Stimulated activated CD4-positive, alpha-beta T cell treated with anti-CD3 and anti-CD28 coated beads, Interleukin-4, amount 100 ng/mL, for 48 hours (primary cell): ENCODE results near the gene ETV4.

Source experiments
- DNase-seq, 2 donors: peaks; one replicate each; pipeline ENCODE4 v3.0.0-alpha.2; 2020; ENCODE audit warnings: low read depth in 2 of 2

The ETV4 gene

GRCh38 chr17:43572368-43572980, 26.3 kb upstream of the ETV4 start:
- no peak for DNase-seq

- DNase-seq: no peak
Measured at GRCh38 chr17:43570518-43570928, 24.4 kb upstream of the ETV4 start.

- no peak for DNase-seq
Measured at GRCh38 chr17:43568506-43569082, 22.5 kb upstream of the ETV4 start.

GRCh38 chr17:43563600-43564594, 17.8 kb upstream of the ETV4 start:
- no peak for DNase-seq

GRCh38 chr17:43562679-43563599, 16.8 kb upstream of the ETV4 start:
- DNase-seq: no peak

- DNase-seq: no peak
Measured at GRCh38 chr17:43560461-43561427, 14.6 kb upstream of the ETV4 start.

- DNase-seq: no peak
Measured at GRCh38 chr17:43559161-43559816, 13.1 kb upstream of the ETV4 start.

- no peak for DNase-seq
Measured at GRCh38 chr17:43558805-43559160, 12.6 kb upstream of the ETV4 start.

GRCh38 chr17:43556292-43556691, 10.2 kb upstream of the ETV4 start:
- DNase-seq: no peak

- DNase-seq: no peak
Measured at GRCh38 chr17:43554857-43555256, 8.7 kb upstream of the ETV4 start.

- DNase-seq: no peak
Measured at GRCh38 chr17:43553573-43553972, 7.4 kb upstream of the ETV4 start.

- DNase-seq: no peak
Measured at GRCh38 chr17:43552229-43552837, 6.2 kb upstream of the ETV4 start.

- DNase-seq: no peak
Measured at GRCh38 chr17:43550754-43551153, 4.6 kb upstream of the ETV4 start.

- no peak for DNase-seq
Measured at GRCh38 chr17:43549496-43549895, 3.4 kb upstream of the ETV4 start.

- DNase-seq: no peak
Measured at GRCh38 chr17:43548689-43549379, 2.7 kb upstream of the ETV4 start.

- no peak for DNase-seq
Measured at GRCh38 chr17:43547659-43548256, 1.6 kb upstream of the ETV4 start.

GRCh38 chr17:43547189-43547550, 1.0 kb upstream of the ETV4 start:
- no peak for DNase-seq

GRCh38 chr17:43545383-43545632, 832 bp downstream of the ETV4 start:
- DNase-seq: peak in 1 of 2 donors; percentile 10
